Measurements from ENCODE around the gene ETS2. TPM values are rescaled to one million over a fixed set of nuclear protein-coding genes. Genes with fewer than 3 reads are reported as not detected.

ETS2 gene
- total and polyA plus RNA-seq, 2 donors: 91.7 to 113 TPM

DNA sequence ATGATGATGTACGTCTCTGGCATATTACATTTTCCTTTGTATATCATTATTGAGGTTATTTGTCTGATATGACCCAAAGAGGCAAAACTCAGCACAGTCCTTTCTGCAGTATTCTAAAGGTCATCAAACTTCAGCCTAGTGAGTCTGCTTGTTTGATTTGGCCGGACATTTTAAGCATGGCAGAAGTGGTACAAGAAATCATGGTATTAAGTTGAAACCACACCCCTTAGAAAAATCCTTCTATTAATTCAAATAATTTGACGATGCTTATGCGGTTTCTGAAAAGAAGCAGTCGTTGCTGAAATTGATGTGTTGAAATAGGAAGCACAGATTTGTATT is 5.1 kb downstream of the ETS2 start:
- WGBS: 46% methylated on average over 5 of the region's 5 CpGs
- H3K36me3 ChIP-seq (ENCODE audit: insufficient read depth): peaks cover 12% of the 10 kb centered on the region
- no peak overlapping the region for H3K27ac ChIP-seq (ENCODE audit: low read depth)

DNA sequence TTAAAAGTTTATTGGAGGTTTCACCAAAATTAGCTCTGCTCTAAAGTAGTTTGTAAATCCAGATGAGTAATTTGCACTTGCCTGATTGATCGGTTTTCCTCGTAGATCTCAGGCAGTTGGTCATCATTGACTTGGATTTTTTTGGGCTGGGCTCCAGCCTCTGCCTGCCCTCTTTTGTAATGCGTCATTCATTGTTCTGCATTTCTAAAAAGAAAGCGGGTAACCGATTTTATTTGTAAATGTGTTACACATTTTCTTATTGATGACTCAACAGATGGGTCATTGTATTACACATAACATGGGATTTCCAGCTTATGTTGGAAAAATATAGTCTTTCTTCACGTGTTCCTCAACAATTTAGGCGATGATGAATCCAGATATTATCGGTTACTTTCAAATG is 5.5 kb downstream of the ETS2 start:
- Histone ChIP-seq H3K4me1 (ENCODE audit: insufficient read depth) (no peaks in the 10 kb centered on the region), H3K27ac (ENCODE audit: low read depth) (no peak overlapping the region), H3K36me3 (ENCODE audit: insufficient read depth) (peaks cover 12% of the 10 kb centered on the region), H3K4me3 (ENCODE audit: low read depth, low read length) (no peak overlapping the region)
- DNase-seq (ENCODE audit: extremely low spot score): no peak
- 55% methylated on average over 8 of the region's 8 CpGs for WGBS

More for the DNA sequence above, 5.1 kb downstream of the ETS2 start:
- Histone ChIP-seq H3K4me3 (ENCODE audit: low read depth, low read length) (peak overlapping the region; percentile 3), H3K4me1 (ENCODE audit: insufficient read depth) (no peaks in the 10 kb centered on the region)
- no peak for DNase-seq (ENCODE audit: extremely low spot score)

DNA sequence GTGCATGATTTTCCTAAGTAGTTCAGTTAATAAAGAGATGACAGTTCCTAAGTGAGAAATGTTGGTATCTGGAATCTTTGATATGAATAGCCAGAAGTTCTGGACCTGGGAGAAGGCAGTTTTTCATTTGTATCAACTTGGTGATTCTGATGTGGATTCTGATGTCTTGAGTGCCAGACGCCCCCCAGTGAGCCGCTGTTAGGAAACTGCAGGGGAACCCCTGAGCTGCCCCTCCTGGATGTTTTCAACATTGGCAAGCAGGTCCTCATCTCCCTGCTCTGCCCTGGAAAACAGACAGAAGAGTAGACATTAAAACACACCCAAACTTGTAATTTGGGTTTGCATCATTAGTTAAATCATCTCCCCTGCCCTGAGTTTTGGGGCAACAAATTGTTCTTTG is 7.4 kb downstream of the ETS2 start:
- 71% methylated on average over 2 of the region's 2 CpGs for WGBS
- Histone ChIP-seq H3K27ac (ENCODE audit: low read depth) (no peak overlapping the region), H3K36me3 (ENCODE audit: insufficient read depth) (peaks cover 16% of the 10 kb centered on the region), H3K4me3 (ENCODE audit: low read depth, low read length) (no peak overlapping the region), H3K4me1 (ENCODE audit: insufficient read depth) (no peaks in the 10 kb centered on the region)
- DNase-seq (ENCODE audit: extremely low spot score): no peak

DNA sequence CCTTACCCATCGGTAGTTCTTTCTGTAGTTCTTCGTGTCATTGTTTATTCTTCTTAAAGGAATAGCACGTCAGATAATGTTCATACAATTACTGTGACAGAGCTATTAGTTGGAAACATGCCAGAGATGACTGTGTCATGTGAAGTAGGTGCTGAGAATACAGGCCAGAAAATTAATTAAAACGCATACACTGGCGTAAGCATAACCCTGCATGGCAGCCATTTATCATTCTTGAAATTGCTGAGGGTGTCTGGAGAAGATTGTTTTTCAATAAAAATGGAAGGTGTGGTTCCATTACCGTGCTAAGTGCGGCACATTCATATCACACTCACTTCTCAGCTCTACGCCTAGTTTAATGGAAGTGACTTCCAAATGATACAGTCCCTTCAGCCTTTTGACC is 7.8 kb downstream of the ETS2 start:
- H3K4me3 ChIP-seq (ENCODE audit: low read depth, low read length): no peak overlapping the region
- DNase-seq (ENCODE audit: extremely low spot score): no peak
- no peaks in the 10 kb centered on the region for H3K4me1 ChIP-seq (ENCODE audit: insufficient read depth)
- H3K27ac ChIP-seq (ENCODE audit: low read depth): no peak overlapping the region
- H3K36me3 ChIP-seq (ENCODE audit: insufficient read depth): peaks cover 16% of the 10 kb centered on the region
- WGBS: 69% methylated on average over 8 of the region's 8 CpGs

DNA sequence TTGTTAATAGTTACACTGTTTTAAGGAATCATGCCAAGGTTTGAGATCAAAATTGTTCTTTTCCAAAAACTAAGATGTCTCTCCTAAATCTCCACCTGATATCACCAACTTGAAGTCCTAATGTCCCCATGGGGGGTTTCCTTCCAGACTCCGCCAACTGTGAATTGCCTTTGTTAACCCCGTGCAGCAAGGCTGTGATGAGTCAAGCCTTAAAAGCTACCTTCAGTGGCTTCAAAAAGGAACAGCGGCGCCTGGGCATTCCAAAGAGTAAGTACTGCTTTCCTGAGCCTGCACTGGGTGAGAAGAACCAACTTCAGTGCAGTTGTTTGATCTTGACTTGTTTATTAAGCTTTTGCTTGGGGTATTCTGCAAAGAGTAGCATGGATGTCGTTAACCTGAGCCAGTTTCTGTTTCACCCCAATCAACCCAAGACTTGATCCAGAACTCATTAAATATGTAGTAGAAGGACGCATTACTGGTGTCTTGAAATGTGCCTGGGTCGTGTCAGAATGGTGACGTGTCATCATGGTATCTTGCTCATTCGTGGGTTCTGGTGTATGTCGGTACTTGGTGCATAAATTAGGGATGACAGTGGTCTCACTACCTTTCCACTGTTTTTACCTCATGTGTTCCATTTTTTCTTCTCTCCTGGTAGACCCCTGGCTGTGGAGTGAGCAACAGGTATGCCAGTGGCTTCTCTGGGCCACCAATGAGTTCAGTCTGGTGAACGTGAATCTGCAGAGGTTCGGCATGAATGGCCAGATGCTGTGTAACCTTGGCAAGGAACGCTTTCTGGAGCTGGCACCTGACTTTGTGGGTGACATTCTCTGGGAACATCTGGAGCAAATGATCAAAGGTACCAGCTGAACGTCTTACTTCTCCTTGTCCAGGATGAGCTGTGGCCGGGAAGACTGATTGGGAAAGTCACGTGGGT is 8.7 kb downstream of the ETS2 start:
- DNase-seq (ENCODE audit: extremely low spot score): no peak
- Histone ChIP-seq H3K36me3 (ENCODE audit: insufficient read depth) (peaks cover 16% of the 10 kb centered on the region), H3K27ac (ENCODE audit: low read depth) (no peak overlapping the region), H3K4me3 (ENCODE audit: low read depth, low read length) (no peak overlapping the region), H3K4me1 (ENCODE audit: insufficient read depth) (no peaks in the 10 kb centered on the region)
- 83% methylated on average over 16 of the region's 16 CpGs for WGBS

DNA sequence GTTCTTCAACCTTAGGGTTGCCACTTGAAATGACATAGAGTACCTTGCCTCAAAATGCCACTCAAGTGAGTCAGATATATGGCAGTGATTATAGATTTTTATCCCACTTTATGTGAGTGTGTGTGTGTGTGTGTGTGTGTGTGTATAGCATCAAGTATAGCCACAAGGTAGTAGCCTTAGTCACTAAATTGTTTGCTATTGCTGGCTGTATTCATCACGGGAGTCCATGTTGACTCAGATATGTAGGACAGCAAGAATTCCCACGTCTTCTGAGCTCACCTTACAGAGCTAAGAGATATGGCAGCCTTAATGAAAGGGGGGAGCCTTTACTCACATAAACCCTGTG is 9.3 kb downstream of the ETS2 start:
- no peak overlapping the region for H3K4me3 ChIP-seq (ENCODE audit: low read depth, low read length)
- H3K27ac ChIP-seq (ENCODE audit: low read depth): no peak overlapping the region
- no peaks in the 10 kb centered on the region for H3K4me1 ChIP-seq (ENCODE audit: insufficient read depth)
- 75% methylated on average over 2 of the region's 2 CpGs for WGBS
- no peak for DNase-seq (ENCODE audit: extremely low spot score)
- peaks cover 16% of the 10 kb centered on the region for H3K36me3 ChIP-seq (ENCODE audit: insufficient read depth)

DNA sequence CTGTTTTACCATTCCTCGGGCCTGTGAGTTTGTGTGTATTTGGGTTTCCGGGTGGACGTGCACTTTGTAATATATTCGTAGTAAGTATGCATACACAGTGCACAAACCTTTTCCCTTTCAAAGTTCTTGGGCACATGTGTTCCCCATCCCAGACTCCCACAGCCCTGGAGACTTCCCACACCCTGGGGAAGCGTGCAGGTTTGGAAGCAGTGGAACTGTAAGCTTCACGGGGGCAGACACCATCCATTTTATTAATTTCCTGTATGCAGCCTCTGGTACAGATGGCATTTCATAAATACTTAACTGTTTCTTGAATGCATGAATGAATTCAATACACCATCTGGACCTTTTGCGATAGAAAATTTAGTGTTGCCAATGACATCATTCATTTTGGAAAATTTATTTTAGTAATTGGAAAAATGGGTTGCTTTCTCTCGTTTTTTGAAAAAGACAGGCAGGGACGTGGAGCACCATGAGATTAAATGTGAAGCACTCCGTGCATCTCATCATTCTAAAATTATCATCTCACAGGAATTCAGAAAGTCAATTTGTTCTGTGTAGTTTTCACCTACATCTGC is 10.8 kb downstream of the ETS2 start:
- no peak overlapping the region for H3K4me3 ChIP-seq (ENCODE audit: low read depth, low read length)
- DNase-seq (ENCODE audit: extremely low spot score): no peak
- peaks cover 15% of the 10 kb centered on the region for H3K36me3 ChIP-seq (ENCODE audit: insufficient read depth)
- H3K4me1 ChIP-seq (ENCODE audit: insufficient read depth): no peaks in the 10 kb centered on the region
- 78% methylated on average over 10 of the region's 10 CpGs for WGBS
- H3K27ac ChIP-seq (ENCODE audit: low read depth): no peak overlapping the region

DNA sequence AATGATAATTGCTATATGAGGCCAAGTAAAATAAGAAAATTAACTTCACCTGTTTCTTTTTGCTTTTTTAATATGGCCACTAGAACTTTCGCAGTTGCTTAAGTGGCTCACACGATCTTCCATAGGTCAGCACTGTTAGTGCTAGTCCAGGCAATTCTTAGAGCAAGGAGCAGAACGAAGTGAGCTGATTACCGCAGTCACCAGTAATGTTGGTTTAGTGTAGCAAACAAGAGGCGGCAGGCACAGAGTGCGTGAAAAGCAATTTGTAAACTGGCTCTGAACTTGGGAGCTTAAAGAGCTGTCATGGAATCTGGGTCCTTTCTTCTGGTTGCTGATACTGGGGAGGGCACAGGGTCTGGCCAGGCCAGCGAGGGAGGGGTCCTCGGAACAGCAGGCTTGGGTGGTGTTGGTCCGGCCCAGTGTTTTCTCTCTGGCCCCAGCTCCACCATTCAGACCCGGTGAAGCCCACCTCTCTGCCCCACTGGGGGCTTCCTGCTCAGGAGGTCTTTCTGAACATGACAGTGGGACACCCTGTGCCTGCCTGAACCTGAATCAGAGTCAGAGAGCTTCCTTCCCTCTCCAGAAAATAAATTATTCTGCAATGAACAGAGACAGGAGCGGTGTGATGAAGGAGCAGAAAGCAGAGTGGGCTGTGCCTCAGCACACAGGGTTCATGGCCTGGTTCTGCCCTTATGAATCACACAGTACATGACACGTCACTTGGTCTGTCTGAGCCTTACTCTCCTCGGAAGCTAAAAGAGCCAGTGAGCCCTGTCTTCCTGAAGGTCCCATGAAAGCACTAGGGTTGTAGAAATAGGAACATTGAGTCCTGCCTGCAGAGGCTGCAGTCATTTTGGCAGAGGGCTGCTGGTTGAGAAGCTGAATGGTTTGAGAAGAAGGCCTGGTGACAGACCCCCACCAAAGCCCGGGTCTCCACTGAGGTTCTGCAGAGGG is 11.9 kb downstream of the ETS2 start:
- DNase-seq (ENCODE audit: extremely low spot score): no peak
- H3K36me3 ChIP-seq (ENCODE audit: insufficient read depth): peaks cover 21% of the 10 kb centered on the region

DNA sequence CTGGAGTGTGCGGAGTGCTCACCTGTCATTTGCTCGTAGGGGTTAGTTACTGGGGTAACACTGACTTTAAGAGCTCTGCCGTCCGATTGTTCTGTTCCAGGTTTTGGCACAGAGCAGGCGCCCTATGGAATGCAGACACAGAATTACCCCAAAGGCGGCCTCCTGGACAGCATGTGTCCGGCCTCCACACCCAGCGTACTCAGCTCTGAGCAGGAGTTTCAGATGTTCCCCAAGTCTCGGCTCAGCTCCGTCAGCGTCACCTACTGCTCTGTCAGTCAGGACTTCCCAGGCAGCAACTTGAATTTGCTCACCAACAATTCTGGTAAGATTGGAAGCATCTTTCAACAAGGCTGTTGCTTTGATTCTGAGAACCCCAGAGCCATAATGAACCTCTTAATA is 12.6 kb downstream of the ETS2 start:
- peaks cover 19% of the 10 kb centered on the region for H3K36me3 ChIP-seq (ENCODE audit: insufficient read depth)
- H3K27ac ChIP-seq (ENCODE audit: low read depth): peak overlapping the region; percentile 18
- no peaks in the 10 kb centered on the region for H3K4me1 ChIP-seq (ENCODE audit: insufficient read depth)
- no peak overlapping the region for H3K4me3 ChIP-seq (ENCODE audit: low read depth, low read length)
- DNase-seq (ENCODE audit: extremely low spot score): no peak
- WGBS: 93% methylated on average over 11 of the region's 11 CpGs

More for the DNA sequence above, 11.9 kb downstream of the ETS2 start:
- 85% methylated on average over 14 of the region's 14 CpGs for WGBS
- Histone ChIP-seq H3K27ac (ENCODE audit: low read depth) (peak overlapping the region; percentile 54), H3K4me3 (ENCODE audit: low read depth, low read length) (no peak overlapping the region), H3K4me1 (ENCODE audit: insufficient read depth) (no peaks in the 10 kb centered on the region)

DNA sequence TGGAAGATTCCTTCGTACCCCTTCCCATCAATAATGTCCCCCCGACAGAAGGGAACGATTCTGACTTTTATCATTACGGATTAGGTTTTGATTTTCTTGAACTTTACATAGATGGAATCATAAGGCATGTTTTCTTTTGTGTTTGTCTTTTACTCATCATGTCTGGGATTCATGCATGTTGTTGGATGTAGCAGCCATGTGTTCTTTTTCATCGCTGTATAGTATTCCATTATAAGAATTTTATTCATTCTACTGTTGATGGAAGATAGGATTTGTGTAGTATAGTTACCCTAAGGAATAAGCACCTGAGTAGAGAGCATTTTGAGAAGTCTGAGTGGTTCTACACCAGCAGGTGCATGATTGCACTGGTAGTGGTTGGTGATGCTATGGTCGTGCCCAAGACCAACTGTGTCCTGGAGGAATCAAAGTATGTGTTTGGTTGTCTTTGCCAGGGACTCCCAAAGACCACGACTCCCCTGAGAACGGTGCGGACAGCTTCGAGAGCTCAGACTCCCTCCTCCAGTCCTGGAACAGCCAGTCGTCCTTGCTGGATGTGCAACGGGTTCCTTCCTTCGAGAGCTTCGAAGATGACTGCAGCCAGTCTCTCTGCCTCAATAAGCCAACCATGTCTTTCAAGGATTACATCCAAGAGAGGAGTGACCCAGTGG is 13.5 kb downstream of the ETS2 start:
- 90% methylated on average over 14 of the region's 14 CpGs for WGBS
- no peak overlapping the region for H3K4me3 ChIP-seq (ENCODE audit: low read depth, low read length)
- no peaks in the 10 kb centered on the region for H3K4me1 ChIP-seq (ENCODE audit: insufficient read depth)
- H3K27ac ChIP-seq (ENCODE audit: low read depth): peak overlapping the region; percentile 71
- peaks cover 17% of the 10 kb centered on the region for H3K36me3 ChIP-seq (ENCODE audit: insufficient read depth)
- no peak for DNase-seq (ENCODE audit: extremely low spot score)

DNA sequence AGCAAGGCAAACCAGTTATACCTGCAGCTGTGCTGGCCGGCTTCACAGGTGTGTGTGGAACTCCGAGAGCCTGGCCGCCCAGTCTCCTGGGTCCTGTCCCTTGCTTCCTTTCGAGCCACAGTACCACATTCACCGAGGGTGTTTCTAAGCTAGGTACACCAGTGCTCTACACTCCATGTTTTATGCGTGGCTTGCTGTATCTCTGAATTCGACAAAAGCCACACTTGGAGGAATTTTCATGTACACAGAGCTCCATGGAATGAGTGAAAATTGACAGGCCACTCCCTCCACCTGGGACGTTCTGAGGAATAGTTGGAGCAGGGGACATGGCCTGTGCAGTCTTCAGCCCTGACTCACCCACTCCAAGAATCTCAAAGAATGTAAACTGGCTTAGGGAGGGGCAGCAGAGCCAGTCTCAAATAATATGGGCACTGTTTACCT is 14.0 kb downstream of the ETS2 start:
- WGBS: 69% methylated on average over 8 of the region's 8 CpGs
- H3K27ac ChIP-seq (ENCODE audit: low read depth): peak overlapping the region; percentile 71
- DNase-seq (ENCODE audit: extremely low spot score): no peak
- no peaks in the 10 kb centered on the region for H3K4me1 ChIP-seq (ENCODE audit: insufficient read depth)
- no peak overlapping the region for H3K4me3 ChIP-seq (ENCODE audit: low read depth, low read length)
- H3K36me3 ChIP-seq (ENCODE audit: insufficient read depth): peaks cover 13% of the 10 kb centered on the region

DNA sequence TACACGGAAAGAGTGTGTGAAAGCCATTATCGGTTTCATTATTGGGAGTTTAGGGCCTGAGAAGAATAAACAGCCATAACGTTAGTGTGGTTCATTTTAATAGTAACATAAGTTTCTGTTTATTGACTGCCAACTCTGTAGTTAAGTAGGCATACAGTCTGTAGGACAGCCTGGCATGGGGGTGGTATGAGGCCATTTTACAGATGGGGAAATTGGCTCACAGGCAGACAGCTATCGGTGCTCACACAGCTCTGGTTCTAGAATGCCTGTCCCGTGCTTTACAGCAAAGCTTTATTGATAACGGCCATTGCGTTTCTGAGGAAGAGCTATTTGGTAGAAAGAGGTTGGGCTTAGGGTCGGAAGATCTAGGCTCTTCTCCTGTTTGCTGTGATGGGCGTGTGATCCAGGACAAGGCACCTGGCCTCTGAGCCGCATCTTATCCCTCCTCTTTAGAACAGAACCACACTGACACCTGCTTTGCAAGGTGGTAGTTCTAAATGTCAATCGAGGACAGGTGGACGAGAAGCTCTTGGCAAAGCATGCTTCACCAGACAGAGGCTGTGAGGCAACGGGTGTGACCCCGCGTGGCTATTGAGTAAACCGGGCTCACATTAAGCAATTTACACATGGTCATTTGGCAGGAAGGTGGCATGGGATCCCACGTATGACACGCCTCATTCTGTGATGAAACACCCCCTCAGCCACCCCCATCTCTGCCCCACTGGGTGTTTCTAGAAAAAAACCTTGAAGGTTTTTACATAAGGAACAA is 14.9 kb downstream of the ETS2 start:
- peaks cover 12% of the 10 kb centered on the region for H3K36me3 ChIP-seq (ENCODE audit: insufficient read depth)
- DNase-seq (ENCODE audit: extremely low spot score): no peak
- no peak overlapping the region for H3K4me3 ChIP-seq (ENCODE audit: low read depth, low read length)
- WGBS: 80% methylated on average over 18 of the region's 18 CpGs
- H3K4me1 ChIP-seq (ENCODE audit: insufficient read depth): no peaks in the 10 kb centered on the region
- peak overlapping the region; percentile 71 for H3K27ac ChIP-seq (ENCODE audit: low read depth)

Measured in urinary bladder (tissue), 4 donors.